Stimulated activated memory B cell treated with anti-CD40 and anti-IgM and Interleukin-4, amounts not matched to agents 10 μg/mL and 1 μg/mL and 100 μg/mL, for 72 hours (primary cell): ENCODE measurements around the gene H6PD.

Source experiments
- ATAC-seq: fragments of 150-1000 bp; cut with Tn5 transposase; 2 replicates; pipeline ENCODE4 v1.10.0; 2021
- H3K27ac Mint-ChIP-seq: one replicate; pipeline ENCODE4 v1.8.0; 2022; ENCODE audit warnings: mild to moderate bottlenecking, mixed read lengths
- H3K27me3 Mint-ChIP-seq: one replicate; pipeline ENCODE4 v1.8.0; 2022; ENCODE audit warnings: mixed read lengths
- H3K36me3 Mint-ChIP-seq: one replicate; pipeline ENCODE4 v1.8.0; 2022; ENCODE audit warnings: mixed read lengths
- H3K4me1 Mint-ChIP-seq: one replicate; pipeline ENCODE4 v1.8.0; 2022; ENCODE audit warnings: mixed read lengths
- H3K4me3 Mint-ChIP-seq: one replicate; pipeline ENCODE4 v1.8.0; 2022; ENCODE audit warnings: mild to moderate bottlenecking, moderate library complexity, mixed read lengths
- H3K9me3 Mint-ChIP-seq: one replicate; pipeline ENCODE4 v1.8.0; 2022; ENCODE audit warnings: mixed read lengths

The H6PD gene

GRCh38 chr1:9284061-9284460 lies 49.5 kb downstream of the H6PD start:
- Mint-ChIP-seq H3K9me3 (peaks cover 9% of the 10 kb centered on the region), H3K27me3 (peaks cover 60% of the 10 kb centered on the region), H3K4me1 (peaks cover 38% of the 10 kb centered on the region), H3K4me3 (no peak overlapping the region), H3K36me3 (no peaks in the 10 kb centered on the region), H3K27ac (no peak overlapping the region)
- ATAC-seq = no peak

GRCh38 chr1:9286556-9286955 lies 52.0 kb downstream of the H6PD start:
- Mint-ChIP-seq H3K4me3 (no peak overlapping the region), H3K27me3 (peaks cover 36% of the 10 kb centered on the region), H3K4me1 (peaks cover 26% of the 10 kb centered on the region)

GRCh38 chr1:9289090-9289534 lies 54.5 kb downstream of the H6PD start:
- Mint-ChIP-seq H3K4me3 (no peak overlapping the region), H3K4me1 (peaks cover 10% of the 10 kb centered on the region), H3K27me3 (peaks cover 11% of the 10 kb centered on the region), H3K9me3 (peaks cover 9% of the 10 kb centered on the region), H3K36me3 (no peaks in the 10 kb centered on the region), H3K27ac (no peak overlapping the region)
- no peak for ATAC-seq

More at GRCh38 chr1:9286556-9286955, 52.0 kb downstream of the H6PD start:
- no peak overlapping the region for H3K27ac Mint-ChIP-seq
- H3K9me3 Mint-ChIP-seq = peaks cover 9% of the 10 kb centered on the region
- ATAC-seq = no peak
- H3K36me3 Mint-ChIP-seq = no peaks in the 10 kb centered on the region

DNA sequence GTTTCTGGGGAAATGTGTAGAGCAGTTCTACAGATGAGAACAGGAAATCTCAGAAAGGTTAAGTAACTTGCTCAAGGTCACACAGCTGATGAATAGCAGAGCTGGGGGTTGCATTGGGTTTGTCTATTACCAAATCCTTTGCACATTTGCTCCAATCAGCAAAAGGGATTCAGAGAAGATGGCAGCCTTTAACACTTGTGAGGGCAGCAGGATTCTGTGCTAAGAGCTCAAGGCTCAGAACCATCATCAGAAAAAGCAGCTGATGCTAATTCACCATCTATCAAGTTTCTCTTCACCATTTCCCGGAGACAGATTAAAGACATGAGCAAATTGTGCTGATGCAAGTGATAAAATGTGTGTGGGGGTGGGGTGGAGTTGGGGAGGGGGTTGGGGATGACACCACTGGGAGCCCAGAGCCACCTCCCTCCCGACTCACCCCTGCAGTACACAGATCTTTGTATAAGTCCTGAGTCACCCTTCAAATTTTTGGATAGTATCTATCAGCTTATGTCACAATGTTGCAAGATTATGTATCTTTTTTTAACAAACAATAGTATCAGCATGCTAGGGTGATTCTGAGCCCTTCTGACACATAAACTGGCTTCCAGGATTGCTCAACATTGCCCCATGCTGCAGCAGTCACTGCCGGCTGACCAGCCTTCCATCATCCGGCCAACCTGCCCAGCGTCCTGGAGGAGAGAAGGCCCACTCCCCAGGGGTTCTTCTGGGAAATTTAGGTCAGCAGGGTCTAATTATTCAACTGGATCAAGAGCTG lies 55.3 kb downstream of the H6PD start:
- peaks cover 6% of the 10 kb centered on the region for H3K9me3 Mint-ChIP-seq
- no peaks in the 10 kb centered on the region for H3K36me3 Mint-ChIP-seq
- peaks cover 5% of the 10 kb centered on the region for H3K4me1 Mint-ChIP-seq
- peaks cover 11% of the 10 kb centered on the region for H3K27me3 Mint-ChIP-seq
- no peak for ATAC-seq
- no peak overlapping the region for H3K27ac Mint-ChIP-seq
- no peak overlapping the region for H3K4me3 Mint-ChIP-seq

GRCh38 chr1:9291914-9292360 lies 57.4 kb downstream of the H6PD start:
- peak overlapping the region; percentile 19 for H3K4me3 Mint-ChIP-seq
- no peak for ATAC-seq
- no peaks in the 10 kb centered on the region for H3K4me1 Mint-ChIP-seq
- no peaks in the 10 kb centered on the region for H3K36me3 Mint-ChIP-seq
- H3K27ac Mint-ChIP-seq = no peak overlapping the region
- H3K9me3 Mint-ChIP-seq = peaks cover 4% of the 10 kb centered on the region
- H3K27me3 Mint-ChIP-seq = no peaks in the 10 kb centered on the region

- Mint-ChIP-seq H3K27ac (no peak within 1 kb of the TSS), H3K9me3 (peaks cover 4% of the 10 kb centered on the region), H3K4me3 (peak within 1 kb of the TSS; percentile 57), H3K4me1 (no peaks in the 10 kb centered on the region), H3K27me3 (no peaks in the 10 kb centered on the region), H3K36me3 (no peaks in the 10 kb centered on the region)
- ATAC-seq = peak; percentile 77
Observed at GRCh38 chr1:9292361-9293240, 58.0 kb downstream of the H6PD start, which contains the start of gene SPSB1. Gene SPSB1 (plus strand): TSS chr1:9292894. CDS start chr1:9355892, 62,998 bp downstream.

DNA sequence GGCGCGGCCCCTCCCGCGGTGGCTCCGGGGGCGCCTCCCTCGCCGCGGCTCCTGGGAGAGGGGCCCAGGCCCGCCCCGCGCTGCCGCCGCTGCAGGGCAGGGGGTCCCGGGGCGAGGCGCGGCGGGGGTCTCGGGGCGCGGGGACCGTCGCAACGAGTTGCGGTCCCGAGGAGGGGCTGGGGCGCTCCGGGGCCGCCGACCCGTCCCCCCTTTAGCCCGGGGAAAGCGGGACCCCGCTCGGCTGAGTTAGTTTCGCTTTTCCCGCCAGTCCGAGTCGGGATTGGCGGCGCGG lies 58.6 kb downstream of the H6PD start:
- Mint-ChIP-seq H3K9me3 (peaks cover 4% of the 10 kb centered on the region), H3K4me1 (no peaks in the 10 kb centered on the region), H3K4me3 (no peak overlapping the region), H3K27me3 (no peaks in the 10 kb centered on the region), H3K27ac (no peak overlapping the region), H3K36me3 (no peaks in the 10 kb centered on the region)
- no peak for ATAC-seq

DNA sequence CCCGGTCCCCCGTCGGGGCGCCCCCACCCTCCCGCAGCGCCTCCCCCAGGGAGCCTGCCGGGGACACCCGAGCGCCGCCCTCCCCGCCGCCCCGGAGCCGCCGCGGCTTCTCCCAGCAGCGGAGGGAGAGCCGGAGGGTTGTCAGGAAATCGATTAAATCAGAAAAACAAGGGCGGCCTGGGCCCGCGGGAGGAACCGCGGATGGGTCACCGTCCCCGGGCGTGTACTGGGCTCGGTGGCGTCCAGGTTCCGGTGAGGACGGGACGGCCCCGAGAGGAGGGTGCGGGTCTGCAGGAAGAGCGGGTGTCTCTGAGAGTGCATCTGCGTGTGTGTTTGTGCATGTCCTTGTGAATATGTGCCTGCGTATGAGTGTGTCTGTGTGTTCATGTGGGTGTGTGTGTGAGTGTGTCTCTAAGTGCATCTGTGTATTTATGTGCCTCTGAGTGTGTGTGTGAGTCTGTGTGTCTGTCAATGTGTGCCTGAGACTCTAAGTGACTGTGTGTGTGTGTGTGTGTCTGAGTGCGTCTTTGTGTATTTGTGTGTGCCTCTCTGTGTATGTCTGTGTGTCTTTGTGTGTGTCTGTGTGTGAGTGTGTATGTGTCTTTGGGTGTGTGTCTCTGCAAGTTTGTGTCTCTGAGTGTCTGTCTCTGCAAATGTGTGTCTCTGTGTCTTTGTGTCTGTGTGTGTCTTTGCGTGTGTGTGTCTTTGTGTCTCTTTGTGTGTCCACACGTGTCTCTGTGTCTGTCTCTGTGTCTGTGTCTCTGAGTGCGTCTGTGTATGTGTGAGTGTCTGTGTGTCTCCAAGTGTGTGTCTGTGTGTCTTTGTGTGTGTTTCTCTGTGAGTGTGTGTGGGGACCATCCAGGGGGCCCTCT lies 59.2 kb downstream of the H6PD start:
- peaks cover 3% of the 10 kb centered on the region for H3K9me3 Mint-ChIP-seq
- no peak overlapping the region for H3K27ac Mint-ChIP-seq
- H3K4me3 Mint-ChIP-seq = no peak overlapping the region
- H3K36me3 Mint-ChIP-seq = no peaks in the 10 kb centered on the region
- no peaks in the 10 kb centered on the region for H3K27me3 Mint-ChIP-seq
- no peaks in the 10 kb centered on the region for H3K4me1 Mint-ChIP-seq
- peak; percentile 45 for ATAC-seq

DNA sequence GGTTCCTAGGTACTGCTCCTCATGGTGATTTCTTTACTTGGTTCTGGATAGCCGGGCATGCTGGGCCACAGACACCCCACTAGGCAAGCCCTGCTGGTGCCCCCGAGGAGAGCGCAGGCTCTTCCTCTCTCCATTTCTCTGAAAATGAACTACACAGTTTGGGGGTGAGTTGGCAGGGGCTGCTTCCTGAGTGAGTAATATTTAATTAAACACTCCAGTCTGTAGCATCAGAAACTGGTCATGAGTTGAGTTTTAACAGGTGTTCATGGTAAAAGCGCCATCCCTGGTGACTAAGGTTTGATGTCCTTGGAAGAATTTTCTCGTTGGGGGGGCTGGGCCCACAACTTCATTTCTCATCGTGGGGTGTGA lies 59.8 kb downstream of the H6PD start:
- no peak overlapping the region for H3K4me3 Mint-ChIP-seq
- H3K9me3 Mint-ChIP-seq = no peaks in the 10 kb centered on the region
- no peaks in the 10 kb centered on the region for H3K36me3 Mint-ChIP-seq
- H3K27ac Mint-ChIP-seq = no peak overlapping the region
- ATAC-seq = no peak
- no peaks in the 10 kb centered on the region for H3K27me3 Mint-ChIP-seq
- H3K4me1 Mint-ChIP-seq = no peaks in the 10 kb centered on the region

GRCh38 chr1:9294910-9295636 lies 60.5 kb downstream of the H6PD start:
- no peak overlapping the region for H3K4me3 Mint-ChIP-seq
- H3K36me3 Mint-ChIP-seq = no peaks in the 10 kb centered on the region
- ATAC-seq = no peak
- H3K4me1 Mint-ChIP-seq = no peaks in the 10 kb centered on the region
- no peaks in the 10 kb centered on the region for H3K27me3 Mint-ChIP-seq
- H3K27ac Mint-ChIP-seq = no peak overlapping the region
- H3K9me3 Mint-ChIP-seq = no peaks in the 10 kb centered on the region

- H3K27ac Mint-ChIP-seq = no peak overlapping the region
- H3K27me3 Mint-ChIP-seq = no peaks in the 10 kb centered on the region
- no peaks in the 10 kb centered on the region for H3K9me3 Mint-ChIP-seq
- no peak for ATAC-seq
- H3K4me3 Mint-ChIP-seq = no peak overlapping the region
- peaks cover 3% of the 10 kb centered on the region for H3K4me1 Mint-ChIP-seq
- no peaks in the 10 kb centered on the region for H3K36me3 Mint-ChIP-seq
Observed at GRCh38 chr1:9295884-9296283, 61.3 kb downstream of the H6PD start.

GRCh38 chr1:9296850-9297249 lies 62.3 kb downstream of the H6PD start:
- H3K27me3 Mint-ChIP-seq = no peaks in the 10 kb centered on the region
- no peak for ATAC-seq
- H3K36me3 Mint-ChIP-seq = no peaks in the 10 kb centered on the region
- no peak overlapping the region for H3K4me3 Mint-ChIP-seq
- no peak overlapping the region for H3K27ac Mint-ChIP-seq
- no peaks in the 10 kb centered on the region for H3K9me3 Mint-ChIP-seq
- H3K4me1 Mint-ChIP-seq = peaks cover 4% of the 10 kb centered on the region

GRCh38 chr1:9297831-9298230 lies 63.3 kb downstream of the H6PD start:
- no peak for ATAC-seq
- Mint-ChIP-seq H3K36me3 (no peaks in the 10 kb centered on the region), H3K27me3 (no peaks in the 10 kb centered on the region), H3K9me3 (no peaks in the 10 kb centered on the region), H3K4me3 (no peak overlapping the region), H3K27ac (no peak overlapping the region), H3K4me1 (peaks cover 14% of the 10 kb centered on the region)

- Mint-ChIP-seq H3K9me3 (no peaks in the 10 kb centered on the region), H3K27ac (no peak overlapping the region), H3K4me3 (no peak overlapping the region), H3K36me3 (no peaks in the 10 kb centered on the region), H3K4me1 (peaks cover 19% of the 10 kb centered on the region), H3K27me3 (no peaks in the 10 kb centered on the region)
- ATAC-seq = no peak
Observed at GRCh38 chr1:9298282-9298681, 63.7 kb downstream of the H6PD start.
